ENCODE results near the gene DNAJC5.
"Not testable (repeated sequence)": the region's sequence is repeated elsewhere in the genome, so short reads cannot be mapped to it uniquely, and the experiment has no call there.

DNAJC5 gene, protein sequence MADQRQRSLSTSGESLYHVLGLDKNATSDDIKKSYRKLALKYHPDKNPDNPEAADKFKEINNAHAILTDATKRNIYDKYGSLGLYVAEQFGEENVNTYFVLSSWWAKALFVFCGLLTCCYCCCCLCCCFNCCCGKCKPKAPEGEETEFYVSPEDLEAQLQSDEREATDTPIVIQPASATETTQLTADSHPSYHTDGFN

DNA sequence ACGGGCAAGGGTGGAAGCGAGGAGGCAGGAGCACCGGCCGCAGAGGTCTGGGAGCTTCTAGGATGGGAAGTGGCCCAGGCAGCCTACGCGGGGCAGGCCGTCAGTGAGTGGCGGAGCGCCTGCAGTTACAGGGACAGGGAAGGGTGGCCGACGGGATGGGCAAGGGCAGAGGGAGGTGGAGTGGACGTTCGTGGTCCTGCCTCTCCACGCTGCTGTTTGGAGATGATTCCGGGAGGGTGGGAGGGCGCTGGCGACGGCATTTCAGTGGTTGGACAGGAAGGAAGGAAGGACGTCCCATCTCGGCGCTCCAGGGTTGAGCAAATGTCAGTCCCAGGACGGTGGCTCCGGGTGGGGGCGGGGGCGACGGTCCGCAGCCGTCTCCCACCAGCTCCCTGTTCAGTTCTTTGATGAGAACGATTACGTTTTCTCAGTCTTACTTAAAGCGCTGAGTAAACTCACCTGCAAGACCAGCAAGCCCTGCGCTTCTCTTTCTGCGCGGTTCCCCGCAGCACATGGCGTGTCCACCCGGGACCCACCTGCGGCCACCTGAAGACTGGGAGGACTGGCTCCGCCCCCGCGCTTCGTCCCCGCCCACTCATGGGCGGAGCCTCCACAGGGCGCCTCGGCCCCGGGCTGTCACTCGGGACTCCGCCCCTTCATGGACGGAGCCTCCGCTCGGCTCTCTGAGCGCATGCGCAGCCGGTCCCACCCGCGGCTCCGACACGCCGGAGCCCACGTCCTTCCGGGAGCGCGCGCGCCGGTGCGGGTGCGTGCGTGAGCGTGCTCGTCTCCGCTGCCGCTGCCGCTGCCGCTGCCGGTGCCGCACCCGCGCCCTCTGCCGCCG is at the start of gene DNAJC5:
TSS of gene DNAJC5 (plus strand) at position 769 of the 844 bp plus-strand sequence. CDS start 33,220 bp downstream, outside the sequence.
- DNase-seq, result peak; percentile 95

DNA sequence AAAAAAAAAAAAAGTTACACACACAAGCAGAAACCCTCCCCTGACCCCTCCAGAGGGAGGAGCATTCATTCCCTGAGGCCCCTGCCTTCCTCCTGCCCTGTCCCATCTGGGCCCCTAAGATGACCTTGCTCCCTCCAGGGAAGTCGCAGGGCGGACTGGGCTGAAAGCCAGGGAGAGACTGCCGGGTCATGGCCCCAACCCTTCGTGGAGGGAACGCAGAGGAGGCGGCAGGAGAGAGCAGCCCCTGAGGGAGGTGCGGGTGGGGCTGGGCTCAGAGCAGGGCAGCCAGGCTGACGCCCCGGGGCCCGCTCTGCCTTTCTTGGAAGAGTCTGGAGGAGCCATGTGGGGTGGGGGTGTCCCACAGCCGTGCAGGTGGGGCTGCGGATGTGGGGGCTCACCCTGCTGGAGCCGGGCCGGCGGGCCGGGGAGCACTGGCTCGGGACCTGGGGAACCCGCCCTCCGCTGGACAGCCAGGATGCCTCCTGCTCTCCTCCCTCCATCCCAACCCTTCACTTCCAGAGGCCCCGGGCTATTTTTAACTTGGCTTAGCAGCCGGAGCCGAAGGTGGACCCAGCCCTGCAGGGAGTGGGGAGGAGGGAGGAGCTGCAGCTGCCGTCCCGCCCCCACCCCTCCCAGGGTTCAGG is 48.7 kb upstream of the DNAJC5 start:
- DNase-seq, result peak; percentile 88

DNA sequence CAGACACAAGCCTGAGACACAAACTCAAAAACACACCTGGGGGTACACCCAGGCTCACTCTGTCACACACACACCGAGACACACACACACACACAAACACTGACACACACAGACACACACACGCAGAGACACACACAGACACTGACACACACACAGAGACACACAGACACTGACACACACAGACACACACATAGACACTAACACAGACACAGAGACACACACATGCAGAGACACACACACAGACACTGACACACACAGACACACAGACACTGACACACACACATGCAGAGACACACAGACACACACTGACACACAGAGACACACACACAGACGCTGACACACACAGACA is 48.1 kb upstream of the DNAJC5 start:
- DNase-seq, result no peak

DNA sequence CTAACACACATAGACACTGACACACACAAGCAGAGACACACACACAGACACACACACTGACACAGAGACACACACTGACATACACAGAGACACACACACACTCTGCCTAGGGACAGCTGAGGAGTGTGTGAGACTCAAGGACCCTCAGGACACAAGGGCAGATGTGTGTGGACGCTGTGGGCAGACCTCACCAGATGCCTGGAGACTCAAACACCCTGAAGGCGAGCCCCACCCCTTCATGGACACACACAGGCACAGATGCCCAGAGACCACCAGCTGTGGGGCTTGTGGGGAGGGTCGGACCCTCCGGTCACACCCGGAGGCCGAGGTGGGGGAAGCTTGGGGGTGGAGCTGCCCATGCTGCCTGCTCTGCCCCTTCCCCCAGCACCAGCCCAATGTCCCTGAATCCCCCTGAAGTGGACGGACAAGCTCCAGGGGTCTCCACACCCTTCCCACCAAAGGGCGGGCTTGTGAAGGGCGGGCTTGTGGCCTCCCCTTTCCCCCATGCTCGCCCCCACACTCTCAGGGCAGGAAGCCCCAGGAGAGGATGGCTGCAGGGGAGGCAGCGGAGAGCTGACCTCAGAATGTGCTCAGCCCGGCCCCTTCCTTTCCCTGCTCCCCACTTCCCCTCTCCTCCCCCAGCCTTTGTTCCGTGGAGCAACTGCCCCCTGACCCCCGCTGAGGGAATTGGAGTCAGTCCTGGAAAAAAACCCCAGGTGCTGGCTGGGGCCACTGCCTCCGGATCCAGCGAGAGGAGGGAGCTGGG is 47.5 kb upstream of the DNAJC5 start:
- no peak for DNase-seq

DNA sequence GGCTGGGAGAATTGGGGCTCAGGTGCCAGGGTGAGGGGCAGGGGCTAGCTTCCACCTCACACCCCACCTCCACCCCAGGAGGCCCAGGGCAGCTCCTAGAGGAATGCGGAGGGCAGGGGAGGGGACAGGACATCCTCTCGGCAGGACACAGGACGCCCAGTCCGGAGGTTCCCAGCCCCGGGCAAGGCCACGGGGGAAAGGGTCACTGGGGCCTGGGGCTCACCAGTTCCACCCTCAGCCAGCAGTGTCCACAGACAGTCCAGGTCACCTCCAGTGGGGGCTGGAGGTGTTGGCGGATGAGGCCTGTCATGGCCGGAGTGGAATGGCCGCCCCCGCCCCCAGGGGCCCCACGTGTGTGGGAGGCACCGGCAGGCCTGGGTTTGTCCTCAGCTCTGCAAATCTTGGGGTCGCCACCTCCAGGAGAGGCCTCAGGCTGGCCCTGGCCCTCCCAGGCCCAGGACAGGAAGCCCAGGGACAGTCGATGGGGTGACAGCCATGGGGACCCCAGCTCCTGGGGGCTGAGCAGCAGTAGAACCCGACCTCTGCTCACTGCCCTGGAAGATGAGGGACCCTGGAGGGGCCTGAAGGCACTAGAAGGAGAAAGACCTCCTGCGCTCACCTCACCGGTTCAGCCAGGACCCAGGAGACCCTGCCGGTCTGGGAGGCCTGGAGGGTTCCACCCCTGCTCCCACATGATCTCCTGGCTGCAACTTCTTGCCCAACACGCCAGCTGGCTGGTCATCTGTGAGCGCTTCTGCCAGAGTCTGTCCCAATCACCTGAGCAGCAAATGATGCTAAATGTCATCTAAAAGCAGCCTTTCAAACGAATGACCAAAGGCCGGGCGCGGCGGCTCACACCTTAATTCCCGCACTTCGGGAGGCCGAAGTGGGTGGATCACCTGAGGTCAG is 46.7 kb upstream of the DNAJC5 start:
- DNase-seq, result peak; percentile 30

DNA sequence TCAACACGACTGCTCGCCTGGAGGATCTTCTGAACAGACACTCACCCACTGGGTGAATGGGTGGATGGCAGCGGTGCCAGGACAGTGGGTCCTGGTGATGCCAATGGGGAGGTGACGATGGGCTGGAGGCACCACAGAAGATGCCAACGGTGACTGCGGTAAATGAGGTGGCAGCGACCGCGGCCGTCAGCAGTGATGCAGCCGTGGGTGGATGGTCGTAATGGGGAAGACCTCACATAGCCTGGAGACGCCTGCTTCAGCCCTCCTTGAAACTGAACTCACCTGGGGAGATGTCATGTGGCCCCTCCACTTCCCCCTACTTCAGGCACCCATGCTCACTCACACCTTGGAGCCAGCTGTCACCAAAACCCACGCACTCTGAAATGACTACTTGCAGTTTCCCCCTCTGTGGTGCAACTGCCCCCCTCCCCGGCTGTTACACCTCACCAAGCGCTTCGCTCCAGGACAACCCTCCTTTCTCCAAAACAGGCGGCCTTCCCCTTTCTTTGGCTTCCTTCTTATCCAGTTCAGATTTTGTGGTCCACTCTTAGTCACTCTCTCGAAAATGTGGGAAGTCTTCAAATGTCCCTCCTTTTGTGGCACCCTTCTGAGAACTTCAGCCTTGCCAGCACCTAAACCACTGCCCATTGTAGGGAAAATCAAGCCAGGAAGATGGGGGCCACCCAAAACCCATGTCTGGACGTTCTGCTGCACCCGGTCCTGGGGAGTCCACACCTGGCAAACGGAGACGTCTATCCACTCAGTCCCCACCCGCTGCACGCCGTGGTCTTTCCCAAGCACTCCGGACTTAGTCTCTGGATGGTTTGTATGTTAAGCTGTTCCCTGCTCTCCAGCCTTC is 44.0 kb upstream of the DNAJC5 start:
- peak; percentile 10 for DNase-seq

DNA sequence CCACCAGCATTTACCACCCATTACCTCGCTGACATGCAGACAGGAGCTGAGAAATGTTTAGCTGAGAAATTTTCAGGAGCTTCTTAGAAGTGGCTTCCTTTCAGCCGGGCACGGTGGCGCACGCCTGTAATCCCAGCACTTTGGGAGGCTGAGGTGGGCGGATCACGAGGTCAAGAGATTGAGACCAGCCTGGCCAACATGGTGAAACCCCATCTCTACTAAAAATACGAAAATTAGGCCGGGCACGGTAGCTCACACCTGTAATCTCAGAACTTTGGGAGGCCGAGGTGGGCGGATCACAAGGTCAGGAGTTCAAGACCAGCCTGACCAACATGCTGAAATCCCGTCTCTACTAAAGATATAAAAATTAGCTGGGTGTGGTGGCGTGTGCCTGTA is 43.4 kb upstream of the DNAJC5 start:
- not testable (repeated sequence) for DNase-seq

DNA sequence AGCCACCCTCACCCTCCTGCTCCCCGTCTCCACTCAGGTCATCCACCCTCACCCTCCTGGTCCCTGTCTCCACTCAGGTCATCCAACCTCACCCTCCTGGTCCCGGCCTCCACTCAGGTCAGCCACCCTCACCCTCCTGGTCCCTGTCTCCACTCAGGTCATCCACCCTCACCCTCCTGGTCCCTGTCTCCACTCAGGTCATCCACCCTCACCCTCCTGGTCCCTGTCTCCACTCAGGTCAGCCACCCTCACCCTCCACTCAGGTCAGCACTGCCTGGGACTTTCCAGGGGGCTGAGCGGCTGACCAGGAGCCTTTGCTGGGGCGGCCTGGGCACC is 41.2 kb upstream of the DNAJC5 start:
- DNase-seq, result not testable (repeated sequence)

DNA sequence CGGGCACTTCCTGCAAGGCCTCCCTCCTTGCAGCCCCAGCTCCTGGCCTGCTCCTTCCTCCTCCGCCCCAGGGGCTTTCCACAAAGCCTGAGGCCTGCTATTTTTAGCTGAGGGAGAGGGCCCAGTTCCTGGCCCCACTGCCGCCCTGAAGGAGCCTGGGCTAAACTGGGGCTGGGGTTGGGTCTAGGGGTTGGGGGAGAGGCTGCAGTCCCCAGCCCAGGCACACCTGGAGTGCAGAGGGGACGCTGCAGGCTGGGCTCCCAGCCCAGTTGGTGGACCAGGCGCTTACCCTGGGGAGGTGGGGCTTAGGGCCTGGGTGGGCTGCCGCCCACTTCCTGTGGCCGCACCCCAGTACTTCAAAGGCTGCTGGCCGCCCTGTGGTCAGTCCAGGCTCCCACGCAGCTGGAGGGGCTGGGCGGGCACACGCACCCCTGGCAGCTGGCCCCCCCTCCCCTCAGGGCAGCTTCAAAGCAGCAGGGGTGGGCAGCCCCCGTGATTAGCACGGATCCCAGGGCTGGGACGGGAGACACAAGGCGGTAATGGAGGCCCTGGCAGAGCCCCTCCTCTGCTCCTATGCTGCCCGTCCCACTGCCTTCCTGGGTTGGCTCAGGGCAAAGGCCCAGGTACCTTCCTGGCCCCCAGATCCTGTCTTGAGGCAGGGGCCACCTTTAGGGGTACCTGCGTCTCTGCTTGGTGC is 40.7 kb upstream of the DNAJC5 start:
- peak; percentile 72 for DNase-seq

DNA sequence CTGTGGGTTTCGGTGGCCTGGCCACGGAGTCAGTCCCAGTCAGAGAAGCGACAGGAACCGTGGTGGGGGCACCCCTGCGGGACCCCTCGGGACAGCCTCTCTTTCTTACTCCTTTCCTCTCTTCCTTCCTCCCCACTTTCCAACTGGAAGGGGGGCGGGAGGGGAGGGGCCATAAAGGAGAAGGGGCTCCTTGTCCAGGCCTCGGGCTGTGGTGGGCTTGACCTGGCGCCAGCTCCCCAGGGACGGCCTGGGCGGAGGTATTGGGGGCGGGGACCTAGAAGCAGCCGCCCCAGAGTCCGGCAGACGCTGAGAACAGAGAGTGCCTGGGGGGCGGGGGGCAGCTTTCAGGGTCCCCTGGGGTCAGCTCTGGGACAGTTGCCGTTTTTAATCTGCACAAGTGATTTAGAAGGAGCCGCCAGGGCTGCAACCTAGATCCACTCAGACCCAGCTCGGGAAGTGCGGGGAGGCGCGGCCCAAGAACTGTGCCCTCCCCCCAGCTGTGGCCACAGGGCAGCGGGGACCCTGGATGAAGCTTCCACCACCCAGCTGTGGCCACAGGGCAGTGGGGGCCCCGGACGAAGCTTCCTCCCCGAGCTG is 40.1 kb upstream of the DNAJC5 start:
- DNase-seq, result peak; percentile 85

DNA sequence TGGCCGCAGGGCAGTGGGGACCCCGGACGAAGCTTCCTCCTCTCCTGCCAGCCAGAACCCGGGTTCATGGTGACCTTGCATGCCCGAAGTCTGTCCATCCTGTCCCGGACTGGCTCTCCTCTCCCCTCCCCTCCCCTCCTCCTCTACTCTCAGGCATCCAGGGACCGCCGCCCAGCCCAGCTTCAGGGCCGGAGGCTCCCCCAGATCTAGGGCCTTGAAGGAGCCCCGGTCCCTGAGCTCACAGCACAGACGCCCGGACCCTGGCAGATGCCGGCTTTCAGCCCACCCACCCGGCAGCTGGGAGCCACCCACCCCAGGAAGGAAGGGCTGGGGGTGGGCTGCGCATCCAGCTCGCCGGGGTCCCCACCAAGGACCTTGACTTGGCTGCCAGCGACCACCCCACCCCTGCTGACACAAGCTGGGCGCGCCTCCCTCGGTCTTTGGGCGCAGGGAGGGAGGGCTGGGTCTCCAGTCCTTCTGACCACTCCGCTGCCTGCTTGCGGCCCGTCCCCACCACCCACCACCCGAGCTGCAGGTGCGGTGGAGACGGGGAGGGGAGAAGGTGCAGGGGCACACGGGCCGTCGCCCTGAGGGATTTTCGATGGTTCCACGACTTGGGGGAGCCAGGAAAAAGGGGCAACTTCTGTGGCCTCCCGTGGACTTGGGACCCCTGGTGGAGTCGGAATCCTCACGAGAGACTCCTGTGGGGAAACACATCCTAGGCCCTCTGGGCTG is 39.4 kb upstream of the DNAJC5 start:
- peak; percentile 52 for DNase-seq

DNA sequence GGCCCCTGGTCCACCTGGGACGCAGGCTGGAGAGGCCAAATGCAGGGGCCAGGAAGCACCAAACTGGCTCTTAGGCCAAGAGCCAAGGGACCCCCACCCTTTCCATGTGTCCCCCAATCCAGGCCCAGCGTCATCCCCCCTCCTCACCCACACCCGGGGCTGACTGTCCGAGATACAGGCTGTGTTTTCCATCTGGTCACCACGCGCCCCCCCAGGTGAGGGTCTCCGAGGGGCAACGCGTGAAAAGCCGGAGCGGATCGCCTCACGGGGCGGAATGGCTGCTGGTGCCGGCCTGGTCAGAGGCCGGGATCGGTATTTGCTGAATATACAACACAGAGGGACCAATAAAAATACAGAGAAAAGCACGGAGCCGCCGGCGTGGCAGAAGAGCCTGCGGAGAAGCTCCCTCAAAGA is 38.8 kb upstream of the DNAJC5 start:
- DNase-seq, result no peak

DNA sequence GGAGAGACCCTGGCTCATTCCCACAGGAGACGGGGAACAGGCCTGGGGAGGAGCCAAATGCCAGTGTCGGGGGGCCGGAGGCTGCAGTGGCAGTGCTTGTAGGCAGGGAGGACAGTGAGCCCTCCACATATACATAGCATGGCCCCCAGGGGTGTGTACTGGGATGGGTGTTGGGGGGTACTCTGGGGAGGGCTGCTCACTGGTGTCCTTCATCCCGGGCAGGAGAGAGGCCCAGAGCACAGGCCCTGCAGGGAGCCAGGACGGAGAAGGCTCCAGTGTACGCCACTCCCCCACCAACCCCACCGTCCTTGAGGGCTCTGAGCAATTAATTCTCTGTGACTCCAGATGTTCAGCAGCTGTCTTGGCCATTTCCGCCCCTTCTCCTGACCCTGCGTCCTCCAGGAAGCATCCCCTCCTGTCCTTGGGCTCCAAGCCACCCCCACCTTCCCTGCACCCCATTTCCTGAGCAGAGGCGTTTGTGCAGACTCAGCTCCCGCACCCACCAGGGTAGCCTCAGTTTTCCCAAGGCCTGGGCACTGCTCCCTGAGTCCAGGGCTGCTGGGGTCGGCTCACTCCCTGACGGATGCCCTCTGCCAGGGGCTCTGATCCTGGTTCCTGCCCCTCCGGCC is 37.0 kb upstream of the DNAJC5 start:
- peak; percentile 65 for DNase-seq

DNA sequence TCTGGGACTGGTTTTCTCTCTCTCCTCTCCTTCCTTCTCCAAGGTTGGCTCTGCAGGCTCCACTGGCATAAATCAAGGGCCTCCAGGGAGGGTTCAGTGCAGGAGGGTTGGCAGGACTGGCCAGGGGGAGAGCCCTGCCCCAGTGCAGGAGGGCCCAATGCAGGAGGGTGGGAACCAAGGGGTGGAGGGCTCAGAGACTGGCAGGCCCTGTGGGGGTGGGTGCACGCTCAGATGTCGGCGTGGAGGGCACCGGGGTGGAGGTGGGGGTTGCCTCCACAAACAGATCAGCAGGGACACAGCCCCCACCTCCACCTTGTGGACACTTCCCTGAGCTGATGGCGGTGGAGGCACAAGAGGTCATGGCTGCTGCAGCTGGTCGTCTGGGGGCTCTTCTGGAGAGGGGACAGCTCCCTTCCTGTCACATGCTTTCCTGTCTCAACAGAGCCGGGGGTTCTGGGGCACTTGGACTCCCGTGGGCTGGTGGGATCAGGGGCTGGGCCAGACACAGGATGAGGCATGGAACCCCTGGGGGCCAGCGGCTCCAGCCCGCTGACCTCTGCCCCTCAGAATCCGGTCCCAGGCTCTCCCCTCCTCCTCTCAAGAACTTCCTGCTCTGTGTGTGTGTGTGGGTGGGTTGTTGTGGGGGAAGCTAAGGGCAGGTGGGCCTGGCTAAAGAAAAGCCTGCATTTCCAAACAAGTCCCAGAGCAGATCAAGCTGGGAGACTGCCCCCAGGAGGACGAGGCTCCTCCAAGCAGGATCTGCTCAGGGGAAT is 36.3 kb upstream of the DNAJC5 start:
- peak; percentile 69 for DNase-seq

DNA sequence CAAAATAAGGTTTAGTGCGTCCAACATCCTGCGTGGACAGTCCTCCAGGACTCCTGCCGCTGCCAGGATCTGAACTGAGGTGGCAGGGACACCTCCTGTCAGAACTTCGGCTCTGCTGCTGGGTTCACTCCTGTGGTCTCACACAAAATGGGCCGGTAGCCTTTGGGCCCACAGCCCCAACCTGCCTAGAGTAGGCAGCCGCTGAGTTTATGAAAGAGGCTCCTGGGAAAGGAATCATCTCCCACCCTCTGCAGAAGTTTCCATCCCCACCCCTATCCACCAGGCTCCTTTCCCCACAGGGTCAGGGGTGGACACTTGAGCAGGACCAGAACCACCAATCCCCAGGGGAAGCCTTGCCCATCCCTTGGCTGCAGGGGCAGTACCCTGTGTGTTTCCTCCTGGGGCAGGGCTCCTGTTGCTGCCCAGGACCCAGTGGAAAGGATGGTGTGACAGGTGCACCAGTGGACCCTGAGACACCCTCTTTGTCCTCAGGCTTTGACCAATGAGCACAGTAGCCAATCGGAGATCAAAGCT is 35.7 kb upstream of the DNAJC5 start:
- no peak for DNase-seq

DNA sequence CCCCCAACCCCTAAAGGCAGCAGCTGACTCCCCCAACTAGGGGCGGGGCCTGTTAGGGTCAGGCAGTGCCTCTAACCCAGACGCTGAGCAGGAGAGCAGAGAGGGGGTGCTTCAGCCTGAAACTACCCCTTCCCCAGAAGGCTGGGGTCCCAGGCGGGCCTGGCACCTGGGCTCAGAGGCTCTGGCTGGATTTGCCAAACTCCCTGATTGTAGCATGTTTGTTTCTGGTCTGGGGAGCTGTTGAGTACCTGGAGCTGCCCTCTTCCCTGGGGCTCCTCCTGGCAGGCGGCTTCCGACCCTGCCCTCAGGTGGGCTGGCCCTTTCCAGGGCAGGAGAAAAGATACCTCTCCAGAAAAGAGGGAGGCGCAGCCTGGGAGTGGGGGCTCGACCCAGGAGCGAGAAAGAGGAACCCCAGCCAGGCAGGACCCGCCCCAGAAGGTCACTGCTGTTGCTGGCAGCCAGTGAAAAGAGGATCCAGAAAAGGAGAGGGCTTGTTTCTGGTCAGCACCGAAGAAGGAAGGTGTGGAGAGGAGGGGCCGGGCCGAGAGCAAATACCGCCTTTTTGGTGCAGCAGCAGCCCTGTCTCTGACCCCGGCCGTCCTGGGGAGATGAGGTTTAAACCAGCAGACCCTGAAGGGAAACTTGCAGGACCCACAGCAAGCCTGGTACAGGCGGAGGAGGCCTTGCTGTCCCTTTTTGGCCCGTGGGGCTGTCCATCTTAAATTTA is 34.4 kb upstream of the DNAJC5 start:
- DNase-seq, result no peak

DNA sequence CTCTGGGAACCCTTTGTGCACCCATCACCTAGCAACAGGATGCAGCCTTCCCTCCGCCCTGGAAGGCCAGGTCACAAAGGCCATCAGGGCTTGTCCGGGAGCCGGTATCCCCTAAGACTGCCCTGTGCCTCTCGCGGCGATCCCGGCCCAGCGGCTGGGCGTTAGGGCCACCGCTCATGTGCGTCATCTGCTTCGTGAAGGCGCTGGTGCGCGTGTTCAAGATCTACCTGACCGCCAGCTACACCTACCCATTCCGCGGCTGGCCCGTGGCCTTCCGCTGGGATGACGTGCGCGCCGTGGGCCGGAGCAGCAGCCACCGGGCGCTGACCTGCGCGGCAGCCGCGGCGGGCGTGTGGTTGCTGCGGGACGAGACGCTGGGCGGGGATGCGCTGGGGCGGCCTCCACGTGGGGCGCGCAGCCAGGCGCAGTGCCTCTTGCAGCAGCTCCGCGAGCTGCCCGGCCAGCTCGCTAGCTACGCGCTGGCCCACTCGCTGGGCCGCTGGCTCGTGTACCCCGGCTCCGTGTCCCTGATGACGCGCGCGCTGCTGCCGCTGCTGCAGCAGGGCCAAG is 33.5 kb upstream of the DNAJC5 start, which contains the start of gene ABHD16B:
TSS of gene ABHD16B (plus strand) at position 134 of the 570 bp plus-strand sequence. CDS start at position 177, 43 bp downstream.
- no peak for DNase-seq

Measured in left hindlimb (tissue), 1 donor.